ENCODE data around the gene PRR20G.

DNA sequence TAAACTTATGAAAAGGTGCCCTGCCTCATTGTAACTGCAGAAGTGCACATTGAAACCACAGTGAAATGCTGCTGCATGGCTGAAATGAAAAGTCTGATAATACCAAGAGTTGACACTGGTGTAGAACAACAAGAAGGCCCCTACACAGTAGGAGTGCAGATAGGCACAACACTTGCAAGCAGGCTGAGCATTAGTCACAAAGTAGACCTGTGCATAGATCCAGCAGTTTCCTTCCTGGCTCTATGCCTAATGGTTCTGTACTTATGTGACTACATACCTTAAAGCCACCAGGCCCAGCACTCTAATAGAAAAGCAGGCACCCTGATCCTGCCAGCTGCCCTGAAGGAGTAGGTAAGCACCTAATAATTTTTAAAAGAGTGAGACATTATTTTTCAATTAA lies 53.1 kb downstream of the PRR20G start:
- TF ChIP-seq, protein P1, sequence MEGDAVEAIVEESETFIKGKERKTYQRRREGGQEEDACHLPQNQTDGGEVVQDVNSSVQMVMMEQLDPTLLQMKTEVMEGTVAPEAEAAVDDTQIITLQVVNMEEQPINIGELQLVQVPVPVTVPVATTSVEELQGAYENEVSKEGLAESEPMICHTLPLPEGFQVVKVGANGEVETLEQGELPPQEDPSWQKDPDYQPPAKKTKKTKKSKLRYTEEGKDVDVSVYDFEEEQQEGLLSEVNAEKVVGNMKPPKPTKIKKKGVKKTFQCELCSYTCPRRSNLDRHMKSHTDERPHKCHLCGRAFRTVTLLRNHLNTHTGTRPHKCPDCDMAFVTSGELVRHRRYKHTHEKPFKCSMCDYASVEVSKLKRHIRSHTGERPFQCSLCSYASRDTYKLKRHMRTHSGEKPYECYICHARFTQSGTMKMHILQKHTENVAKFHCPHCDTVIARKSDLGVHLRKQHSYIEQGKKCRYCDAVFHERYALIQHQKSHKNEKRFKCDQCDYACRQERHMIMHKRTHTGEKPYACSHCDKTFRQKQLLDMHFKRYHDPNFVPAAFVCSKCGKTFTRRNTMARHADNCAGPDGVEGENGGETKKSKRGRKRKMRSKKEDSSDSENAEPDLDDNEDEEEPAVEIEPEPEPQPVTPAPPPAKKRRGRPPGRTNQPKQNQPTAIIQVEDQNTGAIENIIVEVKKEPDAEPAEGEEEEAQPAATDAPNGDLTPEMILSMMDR (IDR thresholded peaks at IDR 0.05 in 2 of 3, conservative IDR thresholded peaks at IDR 0.05 in 1 of 3; ENCODE audit: borderline replicate concordance in 1 of 3, insufficient read depth in 1 of 3, low read depth in 2 of 3, low read length in 2 of 3) = no peak
- TF ChIP-seq EZH2 (IDR thresholded peaks at IDR 0.05) (no peak), POLR2A (IDR thresholded peaks at IDR 0.05; ENCODE audit: borderline replicate concordance, extremely low read depth, insufficient read depth, insufficient read length) (no peak)
